8988T (cell line): ENCODE measurements around the gene ATP6AP2.
"Not testable (repeated sequence)": the region's sequence is repeated elsewhere in the genome, so short reads cannot be mapped to it uniquely, and the experiment has no call there.

Source experiments
- DNase-seq: peaks from one replicate; pipeline ENCODE4 v3.0.0; 2011

Gene ATP6AP2

DNA sequence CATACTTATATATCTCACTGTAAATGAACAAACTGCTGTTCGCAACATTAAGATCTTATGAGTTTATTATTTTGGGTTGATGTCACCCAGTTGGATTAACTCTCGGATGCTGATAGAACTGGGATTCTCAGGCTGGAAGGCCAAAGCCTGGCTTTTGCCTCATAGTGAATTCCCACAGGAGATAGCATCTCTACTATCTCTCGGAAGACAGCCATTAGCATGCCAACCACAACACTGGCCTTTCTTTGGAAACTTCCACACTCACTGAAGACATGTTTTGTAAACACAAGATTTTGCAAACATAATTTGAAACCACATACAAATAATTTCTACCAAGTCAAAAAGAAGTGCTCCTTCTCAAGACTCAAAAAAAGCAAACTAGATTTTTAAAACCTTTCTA, 4.5 kb upstream of the ATP6AP2 start:
- no peak for DNase-seq

DNA sequence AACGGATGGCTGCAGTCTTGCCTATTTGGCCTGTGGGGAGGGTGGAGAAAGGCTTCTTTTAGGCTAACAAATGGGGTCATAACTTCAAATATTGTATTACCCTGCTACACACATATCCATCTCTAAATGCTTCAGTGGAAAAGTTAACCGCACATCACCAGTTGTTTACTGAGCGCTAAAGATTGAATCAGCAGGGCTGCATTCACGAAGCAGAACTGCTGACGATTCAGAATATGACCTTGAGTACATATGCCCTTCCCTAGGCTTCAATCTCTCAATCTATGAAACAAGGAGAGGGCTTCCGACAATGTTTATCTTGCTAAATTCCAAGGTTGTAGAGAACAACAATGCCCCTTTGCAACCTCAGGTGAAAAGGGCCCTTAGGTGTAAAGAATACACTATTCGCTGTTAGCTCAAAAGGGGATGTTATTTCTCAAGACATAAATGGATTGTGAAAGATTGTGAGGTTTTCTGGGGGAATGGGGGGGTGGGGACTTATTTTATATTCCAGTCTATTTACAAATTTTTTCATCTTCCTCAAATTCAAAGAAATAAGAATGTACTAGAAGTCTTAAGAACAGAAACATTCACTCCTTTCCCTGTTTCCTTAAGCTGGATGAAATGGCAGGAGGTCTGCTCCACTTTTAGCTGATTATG, 2.6 kb upstream of the ATP6AP2 start:
- DNase-seq, result no peak

DNA sequence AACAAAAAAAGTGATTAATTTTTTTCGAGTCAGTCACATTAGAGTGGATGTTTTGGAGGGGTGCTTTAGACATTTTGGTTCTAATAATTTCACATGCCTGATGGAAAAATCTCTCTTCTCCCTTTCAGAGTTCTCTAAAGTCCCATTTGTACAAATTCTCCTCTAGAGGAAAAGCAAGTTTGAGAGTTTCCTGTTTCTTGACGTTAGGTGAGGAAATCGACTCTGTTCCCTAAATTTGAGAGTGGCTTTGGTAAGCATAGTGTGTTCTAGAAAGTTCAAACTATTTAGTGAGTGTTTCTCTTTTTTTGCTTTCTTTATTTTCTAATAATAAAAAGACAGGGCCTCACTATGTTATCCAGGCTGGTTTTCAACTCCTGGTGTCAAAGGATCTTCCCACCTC, 1.6 kb upstream of the ATP6AP2 start:
- no peak for DNase-seq

DNA sequence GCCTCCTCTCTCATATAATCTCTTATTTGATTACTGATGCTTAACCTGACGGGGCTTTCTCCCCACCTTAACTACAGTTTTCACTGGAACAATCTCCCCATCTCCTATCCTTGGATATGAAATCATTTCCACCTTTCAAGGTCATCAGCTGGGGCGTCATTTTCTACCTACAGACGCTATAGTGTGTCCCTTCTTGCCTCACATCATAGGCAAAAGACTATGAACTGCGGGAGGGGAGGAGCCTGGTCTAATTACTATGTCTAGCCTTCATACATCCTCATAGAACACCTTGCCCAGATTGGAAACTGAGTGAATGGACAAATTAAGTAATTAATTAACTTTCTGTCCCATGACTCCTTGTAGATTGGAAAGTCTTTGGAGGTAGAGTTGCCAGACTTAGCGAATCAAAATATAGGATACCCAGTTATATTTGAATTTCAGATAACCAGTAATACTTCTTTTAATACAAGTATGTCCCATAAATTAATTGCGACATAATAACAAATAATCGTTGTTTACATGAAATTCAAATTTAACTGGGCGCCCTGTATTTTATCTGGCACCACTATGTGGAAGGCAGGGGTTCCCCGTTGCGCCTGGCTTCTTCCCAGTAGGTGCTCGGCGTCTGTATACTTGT, 752 bp upstream of the ATP6AP2 start:
- no peak for DNase-seq

DNA sequence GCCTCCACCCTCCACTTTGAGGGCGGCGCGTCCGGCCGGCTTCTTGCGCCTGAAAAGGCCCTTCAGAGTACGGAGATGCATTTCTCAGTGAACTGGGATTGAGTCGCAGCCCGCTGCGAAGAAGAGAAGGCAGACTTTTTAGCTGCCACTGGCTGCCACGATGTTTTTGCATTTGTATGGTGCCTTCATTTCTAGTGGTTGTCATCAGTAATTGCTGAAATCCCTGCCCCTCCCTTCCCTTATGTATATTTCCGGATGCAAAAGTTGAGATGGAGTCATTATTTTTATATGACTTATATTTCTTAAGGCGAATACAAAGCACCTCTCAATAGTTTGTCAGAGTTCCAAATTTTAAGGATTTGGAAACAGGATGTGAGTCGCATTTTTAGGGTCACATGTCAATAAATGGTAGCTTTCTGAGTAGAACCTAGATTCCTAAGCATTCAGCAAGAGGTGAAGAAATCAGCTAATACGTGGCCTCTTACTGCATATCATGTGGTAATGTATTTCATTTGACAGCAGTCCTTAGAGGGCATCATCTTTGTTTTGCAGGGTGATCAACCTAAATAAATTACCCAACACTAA, 658 bp downstream of the ATP6AP2 start:
- DNase-seq, result no peak

DNA sequence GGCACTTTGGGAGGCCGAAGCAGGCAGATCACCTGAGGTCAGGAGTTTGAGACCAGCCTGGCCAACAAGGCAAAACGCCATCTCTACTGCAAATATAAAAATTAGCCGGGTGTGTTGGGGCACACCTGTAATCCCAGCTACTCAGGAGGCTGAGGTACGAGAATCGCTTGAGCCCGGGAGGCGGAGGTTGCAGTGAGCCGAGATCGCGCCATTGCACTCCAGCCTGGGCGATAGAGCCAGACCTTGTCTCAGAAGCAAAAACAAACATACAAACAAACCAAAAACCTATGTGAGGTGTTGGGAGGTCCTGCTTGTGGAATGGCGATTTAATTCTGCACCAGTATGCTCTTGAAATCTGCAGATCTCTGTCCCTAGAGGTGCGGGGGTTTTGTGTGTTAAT, 1.4 kb downstream of the ATP6AP2 start:
- not testable (repeated sequence) for DNase-seq

DNA sequence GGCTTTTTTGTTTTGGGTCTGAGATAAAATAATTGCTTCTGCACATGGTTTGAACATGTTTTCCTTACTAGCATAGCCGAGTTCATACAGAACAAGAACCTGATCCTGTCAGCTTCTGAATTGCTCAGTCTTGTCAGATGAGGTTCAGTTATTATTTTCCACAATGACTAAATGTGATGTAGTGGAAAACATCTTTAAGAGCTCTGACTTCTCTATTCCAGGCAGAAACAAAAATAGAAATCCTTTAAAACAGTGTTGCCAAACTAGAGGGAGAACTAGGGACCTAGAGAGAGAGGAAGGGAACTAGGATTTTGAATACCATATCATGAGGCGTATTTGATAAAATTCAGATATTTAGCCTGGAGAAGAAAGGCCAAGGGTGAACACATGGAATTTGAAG, 2.0 kb downstream of the ATP6AP2 start:
- DNase-seq, result no peak

DNA sequence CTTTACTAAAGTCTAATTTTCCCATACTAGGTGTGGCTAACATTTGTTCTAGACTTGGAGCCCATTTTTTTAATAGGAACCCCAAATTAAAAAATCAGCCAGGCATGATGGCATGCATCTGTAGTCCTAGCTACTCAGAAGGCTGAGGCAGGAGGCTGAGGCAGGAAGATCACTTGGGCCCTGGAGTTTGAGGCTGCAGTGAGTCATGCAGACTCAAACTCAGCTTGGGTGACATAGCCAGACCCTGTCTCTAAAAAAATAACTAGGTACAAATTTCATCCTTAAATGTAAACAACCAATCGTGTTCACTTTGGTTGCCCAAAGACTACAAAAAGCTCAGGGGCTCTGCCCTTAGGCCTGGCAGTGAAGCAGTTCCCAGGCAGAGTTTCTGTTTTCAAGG, 6.9 kb downstream of the ATP6AP2 start:
- not testable (repeated sequence) for DNase-seq

DNA sequence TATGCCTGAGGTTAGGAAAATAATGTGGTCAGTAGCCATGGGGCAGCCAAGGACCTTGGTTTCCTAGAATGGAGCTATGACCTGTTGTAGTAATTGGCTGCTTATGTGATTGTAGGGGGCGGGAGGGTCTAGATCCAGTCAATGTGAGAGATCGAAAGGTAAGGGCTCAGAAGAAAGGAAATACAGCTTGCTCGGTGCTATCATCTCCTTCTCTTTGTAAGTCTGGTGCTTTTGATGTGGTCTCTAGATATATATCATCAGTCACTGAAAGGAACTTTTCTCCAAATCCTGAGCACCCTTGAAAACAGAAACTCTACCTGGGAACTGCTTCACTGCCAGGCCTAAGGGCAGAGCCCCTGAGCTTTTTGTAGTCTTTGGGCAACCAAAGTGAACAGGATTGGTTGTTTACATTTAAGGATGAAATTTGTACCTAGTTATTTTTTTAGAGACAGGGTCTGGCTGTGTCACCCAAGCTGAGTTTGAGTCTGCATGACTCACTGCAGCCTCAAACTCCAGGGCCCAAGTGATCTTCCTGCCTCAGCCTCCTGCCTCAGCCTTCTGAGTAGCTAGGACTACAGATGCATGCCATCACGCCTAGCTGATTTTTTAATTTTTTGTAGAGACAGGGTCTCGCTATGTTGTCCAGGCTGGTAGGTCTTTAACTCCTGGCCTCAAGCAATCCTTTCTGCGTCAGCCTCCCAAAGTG, 9.0 kb downstream of the ATP6AP2 start:
- not testable (repeated sequence) for DNase-seq

DNA sequence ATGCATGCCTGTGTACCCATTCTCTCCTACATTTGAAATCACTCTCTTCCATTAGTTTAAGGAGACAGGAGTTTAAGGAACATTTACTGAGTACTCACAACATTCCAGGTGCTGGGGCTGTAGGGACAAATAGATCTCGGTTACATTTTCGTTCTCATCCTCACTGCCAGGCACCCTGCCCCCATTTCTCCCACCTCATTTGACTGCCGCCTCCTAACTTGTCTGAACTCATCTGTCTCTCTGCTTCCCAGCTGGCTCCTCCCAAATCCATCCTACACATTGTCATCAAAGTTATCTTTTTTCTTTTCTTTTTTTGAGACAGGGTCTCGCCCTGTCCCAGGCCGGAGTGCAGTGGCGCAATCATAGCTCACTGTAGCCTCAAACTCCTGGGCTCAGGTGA, 22.7 kb downstream of the ATP6AP2 start:
- no peak for DNase-seq

DNA sequence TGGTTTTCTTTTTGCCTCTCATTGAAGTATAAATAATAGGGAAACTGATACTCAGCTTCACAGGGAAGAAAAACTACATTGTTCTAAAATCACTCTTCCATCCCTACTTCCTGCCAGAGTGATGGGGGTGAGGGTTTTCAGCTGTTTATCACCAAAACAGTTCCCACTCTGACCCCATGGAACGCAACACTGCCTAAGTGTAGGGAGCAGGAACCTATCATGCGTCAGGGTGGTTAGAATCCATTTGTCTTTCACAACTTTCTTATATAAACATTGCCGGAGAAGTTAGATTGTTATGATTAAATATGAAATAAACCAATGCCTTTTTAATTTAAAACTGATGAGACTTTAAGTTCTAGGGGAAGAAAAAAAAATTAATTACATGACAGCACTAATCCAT, 26.6 kb downstream of the ATP6AP2 start:
- DNase-seq, result no peak

DNA sequence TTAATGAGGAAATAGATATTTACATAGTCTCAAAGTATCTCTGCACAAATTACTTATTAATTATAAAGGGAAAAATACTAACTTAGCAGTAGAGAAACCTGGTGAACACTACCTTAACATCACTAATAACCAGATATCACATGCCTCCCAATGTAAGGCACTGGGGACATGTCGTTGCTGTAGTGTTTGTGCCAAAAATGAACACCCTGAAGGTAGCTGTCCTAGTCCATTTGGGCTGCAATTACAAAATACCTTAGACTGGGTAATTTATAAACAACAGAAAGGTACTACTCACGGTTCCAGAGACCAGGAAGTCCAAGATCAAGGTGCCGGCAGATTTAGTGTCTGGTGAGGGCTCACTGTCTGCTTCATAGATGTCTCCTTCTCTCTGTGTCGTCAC, 31.7 kb downstream of the ATP6AP2 start:
- DNase-seq, result no peak

DNA sequence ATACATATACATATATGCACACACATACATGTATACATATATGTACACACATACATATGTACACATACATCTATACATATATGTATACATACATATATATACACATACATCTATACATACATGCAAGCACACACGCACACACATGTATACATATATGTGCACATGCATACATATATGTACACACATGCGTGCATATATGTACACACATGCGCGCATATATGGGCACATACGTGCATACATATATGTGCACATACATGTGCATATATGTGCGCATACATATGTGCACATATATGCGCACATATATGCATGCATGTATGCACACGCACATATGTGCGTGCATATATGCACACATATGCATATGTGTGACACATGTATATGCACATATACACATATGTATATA, 35.2 kb downstream of the ATP6AP2 start:
- no peak for DNase-seq

DNA sequence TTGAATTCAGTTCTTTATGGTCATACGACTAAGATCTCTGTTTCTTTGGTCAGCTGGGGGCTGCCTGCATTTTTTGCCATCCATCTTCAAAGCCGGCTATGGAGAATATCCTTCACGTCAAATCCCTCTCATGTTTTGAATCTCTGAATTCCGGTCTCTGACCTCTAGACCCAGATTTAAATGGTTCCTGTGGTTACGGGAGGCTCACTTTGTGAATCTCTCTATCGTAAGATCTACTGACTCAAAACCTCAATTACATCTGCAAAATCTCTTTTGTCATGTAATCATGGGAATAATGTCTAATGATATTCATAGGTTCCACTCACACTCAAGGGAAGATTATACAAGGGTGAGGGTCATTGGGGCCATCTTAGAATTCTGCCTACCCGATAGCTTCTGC, 36.8 kb downstream of the ATP6AP2 start:
- DNase-seq, result no peak

DNA sequence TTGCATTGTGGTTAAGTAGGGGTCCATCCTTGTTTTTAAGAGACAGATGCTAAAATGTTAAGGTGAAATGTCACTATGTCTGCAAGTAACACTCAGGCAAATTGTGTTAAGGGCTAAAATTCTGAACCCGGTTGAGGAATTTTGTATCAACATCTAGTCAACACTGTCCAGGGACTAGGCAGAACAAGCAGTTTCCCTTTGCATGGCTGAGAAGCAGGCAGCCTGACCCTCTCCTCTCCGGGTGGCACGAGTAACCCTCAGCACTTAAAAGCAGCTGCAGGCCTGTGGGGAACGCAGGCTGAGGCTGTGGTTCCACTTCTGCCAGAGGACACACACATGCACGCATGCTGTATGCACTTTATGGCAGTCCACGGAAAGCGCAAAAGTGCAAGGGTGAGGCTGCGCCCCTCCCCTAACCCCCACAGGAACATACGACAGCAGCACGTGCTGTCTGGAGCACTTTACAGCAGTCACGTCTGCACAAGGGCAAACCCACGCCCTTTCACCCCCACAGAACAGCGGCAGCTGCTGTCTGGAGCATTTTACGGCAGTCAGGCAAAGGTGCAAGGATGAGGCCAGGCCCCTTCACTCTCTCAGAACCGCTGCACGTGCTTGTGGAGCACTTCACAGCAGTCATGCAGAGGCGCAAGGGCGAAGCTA, 41.8 kb downstream of the ATP6AP2 start:
- DNase-seq, result no peak

DNA sequence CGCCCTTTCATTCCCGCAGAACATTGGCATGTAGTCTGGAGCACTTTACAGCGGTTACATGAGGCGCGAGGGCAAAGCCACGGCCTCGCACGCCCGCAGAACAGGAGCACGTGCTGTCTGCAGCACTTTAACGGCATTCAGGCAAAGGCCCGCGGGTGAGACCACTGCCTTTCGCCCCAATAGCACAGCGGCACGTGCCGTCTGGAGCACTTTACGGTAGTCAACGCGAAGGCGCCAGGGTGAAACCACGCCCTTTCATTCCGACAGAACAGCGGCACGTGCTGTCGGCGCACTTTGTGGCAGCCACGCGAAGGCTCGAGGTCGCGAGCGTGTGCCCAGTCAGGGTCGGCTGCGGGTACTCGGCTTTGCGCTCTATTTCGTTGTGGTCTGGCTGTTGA, 42.4 kb downstream of the ATP6AP2 start, which contains the start of gene MPC1L:
MPC1L (plus strand) TSS at position 290 of the 398 bp plus-strand sequence. CDS start 138 bp downstream, outside the sequence.
- DNase-seq, result no peak

DNA sequence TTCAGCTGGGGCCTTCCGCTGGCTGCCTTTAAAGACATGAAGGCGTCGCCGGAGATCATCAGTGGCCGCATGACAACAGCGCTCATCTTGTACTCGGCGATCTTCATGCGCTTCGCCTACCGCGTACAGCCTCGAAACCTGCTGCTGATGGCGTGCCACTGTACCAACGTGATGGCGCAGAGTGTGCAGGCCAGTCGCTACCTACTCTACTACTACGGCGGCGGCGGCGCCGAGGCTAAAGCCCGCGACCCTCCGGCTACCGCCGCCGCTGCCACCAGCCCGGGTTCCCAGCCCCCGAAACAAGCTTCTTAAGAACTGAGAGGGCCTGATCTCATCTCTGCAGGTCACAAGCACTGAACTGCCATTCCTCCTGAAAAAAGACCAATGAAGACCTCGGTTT, 42.9 kb downstream of the ATP6AP2 start:
- no peak for DNase-seq

DNA sequence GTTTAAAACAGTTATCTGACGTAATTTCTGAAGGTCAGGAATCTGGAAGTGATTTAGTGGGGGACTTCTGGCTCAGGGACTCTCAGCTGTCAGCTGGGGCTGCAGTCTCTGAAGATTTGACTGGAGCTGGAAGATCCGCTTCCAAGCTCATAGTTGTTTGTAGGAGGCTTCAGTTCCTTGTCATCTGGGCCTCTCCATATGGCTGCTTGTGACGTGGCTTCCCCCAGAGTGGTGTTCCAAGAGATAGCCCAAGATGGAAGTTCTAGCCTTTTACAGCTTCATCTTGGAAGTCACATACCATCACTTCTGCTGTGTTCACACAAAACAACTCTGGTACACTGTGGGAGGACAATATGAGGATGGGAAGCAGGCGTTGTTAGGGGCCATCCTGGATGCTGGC, 44.5 kb downstream of the ATP6AP2 start:
- no peak for DNase-seq

DNA sequence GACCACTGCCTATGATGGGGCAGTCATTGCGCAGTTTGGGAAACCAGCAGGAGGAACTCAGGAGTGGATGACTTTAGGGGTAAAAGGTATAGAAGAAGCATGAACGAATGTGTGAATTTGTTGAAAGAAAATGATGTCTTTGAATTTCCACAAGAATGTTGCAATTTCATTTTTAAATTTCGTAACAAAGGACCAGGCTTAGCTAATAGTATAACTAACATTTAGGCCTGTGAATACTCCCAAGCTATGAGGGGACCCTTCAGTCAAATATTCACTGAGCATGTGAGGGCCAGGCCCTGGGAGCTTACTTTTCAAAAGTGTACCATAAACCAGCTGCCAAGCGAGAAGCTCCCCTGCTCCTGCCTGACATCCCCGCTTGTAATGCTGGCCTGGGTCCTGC, 47.7 kb downstream of the ATP6AP2 start:
- DNase-seq, result no peak

DNA sequence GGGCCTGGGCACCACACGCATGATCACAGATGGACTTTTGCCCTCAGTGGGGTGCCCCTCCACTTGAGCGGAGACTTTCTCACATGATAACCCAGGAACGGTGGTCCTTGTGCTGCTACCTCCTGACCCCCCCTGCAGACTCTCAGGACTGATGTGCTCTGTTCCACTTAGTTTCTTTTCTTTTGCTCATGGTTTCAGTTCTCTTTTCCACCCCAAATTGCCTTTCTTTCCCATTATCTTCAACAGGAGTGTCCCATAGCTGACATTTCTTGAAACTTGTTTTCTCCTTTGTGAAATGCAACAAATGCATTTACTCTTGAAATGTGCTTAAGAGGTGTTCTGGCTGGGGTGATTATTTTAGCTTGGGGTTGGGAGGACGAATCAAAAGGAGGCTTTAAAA, 51.4 kb downstream of the ATP6AP2 start:
- no peak for DNase-seq

DNA sequence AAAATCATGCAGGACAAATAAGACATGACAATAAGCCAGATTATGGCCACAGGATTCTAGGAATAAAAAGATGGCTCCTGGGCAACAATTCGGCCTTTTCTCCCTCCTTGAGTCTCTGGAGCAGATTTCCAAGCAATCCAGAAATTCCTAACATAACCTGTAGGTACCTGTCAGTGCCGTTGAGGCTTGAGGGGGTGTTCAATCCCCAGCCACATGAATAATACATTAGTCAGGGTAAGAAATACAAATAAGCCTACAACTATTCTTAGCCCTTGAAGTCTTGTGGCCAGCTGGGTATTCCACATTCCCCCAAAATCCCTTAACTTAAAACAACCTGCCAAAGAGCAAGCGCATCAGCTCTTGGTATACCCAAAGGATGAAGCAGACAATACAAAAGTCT, 56.9 kb downstream of the ATP6AP2 start:
- DNase-seq, result no peak

DNA sequence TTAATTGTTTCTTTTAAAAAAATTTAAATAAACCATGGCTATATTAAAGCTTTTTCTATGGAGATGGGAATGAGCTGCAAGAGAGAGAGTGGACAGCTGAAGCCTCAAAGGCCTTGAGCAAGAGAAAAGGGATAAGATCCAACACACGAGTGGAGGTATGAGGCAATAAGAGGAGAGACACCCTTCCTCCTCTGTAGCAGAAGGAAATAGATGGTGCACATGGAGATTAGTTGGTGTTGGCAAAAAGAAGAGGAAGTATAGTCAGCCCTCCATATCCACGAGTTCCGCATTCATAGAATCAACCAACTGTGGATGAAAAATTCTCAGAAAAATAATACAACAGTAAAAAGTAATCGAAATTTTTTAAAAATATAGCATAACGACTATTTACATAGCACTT, 63.4 kb downstream of the ATP6AP2 start:
- no peak for DNase-seq

DNA sequence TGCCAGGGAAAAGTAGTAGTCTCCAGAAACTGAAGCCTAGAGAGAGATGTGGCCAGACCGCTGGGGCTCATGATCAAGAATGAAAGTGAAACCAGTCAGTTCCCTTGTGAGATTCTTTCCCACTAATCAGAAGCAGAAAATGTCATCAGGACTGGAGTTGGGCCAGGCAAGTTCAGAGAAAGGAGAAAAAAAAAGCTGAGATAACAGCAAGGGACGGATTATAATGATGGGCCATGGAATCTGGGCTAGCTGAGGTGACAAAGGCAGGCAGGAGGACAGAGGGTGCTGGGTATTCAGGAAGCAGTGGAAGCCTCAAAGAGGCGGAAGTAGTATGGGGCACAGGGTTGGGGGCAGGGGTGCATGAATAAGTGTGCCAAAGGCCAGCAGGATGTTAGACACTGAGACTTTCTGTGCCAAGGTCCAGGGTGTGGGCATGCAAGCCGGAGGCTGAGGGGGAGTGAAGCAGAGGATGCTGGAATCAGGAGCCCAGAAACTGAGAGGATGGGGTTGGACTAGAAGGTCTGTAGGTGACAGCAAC, 64.1 kb downstream of the ATP6AP2 start:
- no peak for DNase-seq
